ENCODE results near the gene ANXA4. TPM values are rescaled to one million over a fixed set of nuclear protein-coding genes. Genes with fewer than 3 reads are reported as not detected.

ANXA4 gene
- total RNA-seq, 4 donors from 2014 or later, result 61.8 to 79.4 (median 73.9) TPM

GRCh38 chr2:69848186-69848790 lies 106.4 kb downstream of the ANXA4 start:
- 90 to 96% methylated on average over 7 of the region's 7 CpGs for WGBS, 2 donors
- TF ChIP-seq, protein P1, sequence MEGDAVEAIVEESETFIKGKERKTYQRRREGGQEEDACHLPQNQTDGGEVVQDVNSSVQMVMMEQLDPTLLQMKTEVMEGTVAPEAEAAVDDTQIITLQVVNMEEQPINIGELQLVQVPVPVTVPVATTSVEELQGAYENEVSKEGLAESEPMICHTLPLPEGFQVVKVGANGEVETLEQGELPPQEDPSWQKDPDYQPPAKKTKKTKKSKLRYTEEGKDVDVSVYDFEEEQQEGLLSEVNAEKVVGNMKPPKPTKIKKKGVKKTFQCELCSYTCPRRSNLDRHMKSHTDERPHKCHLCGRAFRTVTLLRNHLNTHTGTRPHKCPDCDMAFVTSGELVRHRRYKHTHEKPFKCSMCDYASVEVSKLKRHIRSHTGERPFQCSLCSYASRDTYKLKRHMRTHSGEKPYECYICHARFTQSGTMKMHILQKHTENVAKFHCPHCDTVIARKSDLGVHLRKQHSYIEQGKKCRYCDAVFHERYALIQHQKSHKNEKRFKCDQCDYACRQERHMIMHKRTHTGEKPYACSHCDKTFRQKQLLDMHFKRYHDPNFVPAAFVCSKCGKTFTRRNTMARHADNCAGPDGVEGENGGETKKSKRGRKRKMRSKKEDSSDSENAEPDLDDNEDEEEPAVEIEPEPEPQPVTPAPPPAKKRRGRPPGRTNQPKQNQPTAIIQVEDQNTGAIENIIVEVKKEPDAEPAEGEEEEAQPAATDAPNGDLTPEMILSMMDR (IDR thresholded peaks at IDR 0.05), result no peak
- no peak for TF ChIP-seq EP300 (IDR thresholded peaks at IDR 0.05)
- no peak for DNase-seq (ENCODE audit: low spot score in 2 of 2)
- H3K27me3 ChIP-seq, result no peaks in the 10 kb centered on the region
- no peaks in the 10 kb centered on the region for H3K4me1 ChIP-seq
- H3K36me3 ChIP-seq, result peaks cover 0 to 87% (median 4%) of the 10 kb centered on the region in 3 donors
- H3K4me3 ChIP-seq, result no peak overlapping the region
- no peak overlapping the region for H3K27ac ChIP-seq
- H3K9me3 ChIP-seq, result no peaks in the 10 kb centered on the region

GRCh38 chr2:69858261-69858660 lies 116.3 kb downstream of the ANXA4 start:
- Histone ChIP-seq H3K27ac (no peak overlapping the region), H3K9me3 (no peaks in the 10 kb centered on the region), H3K4me3 (no peak overlapping the region), H3K4me1 (no peaks in the 10 kb centered on the region), H3K27me3 (no peaks in the 10 kb centered on the region), H3K36me3 (peaks cover 0 to 46% (median 0%) of the 10 kb centered on the region in 3 donors)
- TF ChIP-seq, protein P1 (IDR thresholded peaks at IDR 0.05), result no peak
- TF ChIP-seq POLR2A (IDR thresholded peaks at IDR 0.05) (no peak), EP300 (IDR thresholded peaks at IDR 0.05) (no peak)
- WGBS, 2 donors, result 95 to 100% methylated on average over 2 of the region's 2 CpGs
- DNase-seq (ENCODE audit: low spot score in 2 of 2), result no peak

DNA sequence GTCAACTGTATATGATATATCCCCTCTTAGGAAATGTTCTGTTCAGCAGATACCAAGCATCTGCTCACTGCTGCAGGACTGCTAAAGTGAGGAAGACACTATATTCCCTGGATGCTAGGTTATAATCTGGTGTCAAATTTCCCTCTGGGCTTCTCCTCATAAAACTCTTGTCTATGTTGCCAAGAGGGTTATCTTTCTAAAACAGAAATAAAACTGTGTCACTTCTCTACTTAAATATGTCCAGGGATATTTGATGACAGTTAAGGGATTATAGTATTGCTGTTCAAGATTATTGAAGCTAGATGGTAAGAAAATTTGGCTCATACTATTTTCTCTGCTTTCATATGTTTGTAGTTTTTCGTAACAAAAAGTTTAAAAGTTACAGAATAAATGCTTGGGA lies 121.4 kb downstream of the ANXA4 start:
- TF ChIP-seq POLR2A (IDR thresholded peaks at IDR 0.05) (no peak), EP300 (IDR thresholded peaks at IDR 0.05) (no peak)
- TF ChIP-seq, protein P1 (IDR thresholded peaks at IDR 0.05), result no peak
- H3K4me1 ChIP-seq, result no peaks in the 10 kb centered on the region
- H3K36me3 ChIP-seq, result peaks cover 0 to 65% (median 0%) of the 10 kb centered on the region in 3 donors
- no peak for DNase-seq (ENCODE audit: low spot score in 2 of 2)
- WGBS, 2 donors, result 89 to 98% methylated on average over 1 of the region's 1 CpG
- H3K27ac ChIP-seq, result no peak overlapping the region
- H3K27me3 ChIP-seq, result no peaks in the 10 kb centered on the region
- no peaks in the 10 kb centered on the region for H3K9me3 ChIP-seq
- no peak overlapping the region for H3K4me3 ChIP-seq

Small RNA genes within 50 kb of the gene (small RNA-seq; reads per million reads assigned to genes)
- gene RPL23AP92, result not detected

Other genes starting within 250 kb of the ANXA4 start
- 10 to 100 TPM; 29.2 to 70.5 (median 44.5) TPM for gene AAK1, start 98.4 kb upstream of the ANXA4 start, total RNA-seq
- 10 to 100 TPM; 11.2 to 20.1 (median 15.5) TPM for gene GMCL1, start 87.5 kb downstream of the ANXA4 start, total RNA-seq
- gene SNRNP27, start 151.8 kb downstream of the ANXA4 start, total RNA-seq, result 100 to 1,000 TPM in 2 of 4 donors, 10 to 100 TPM in 2; 47.1 to 128 (median 92.7) TPM
- 10 to 100 TPM in 1 of 4 donors, 1 to 10 TPM in 3; 5.7 to 10.4 (median 7.6) TPM for gene MXD1, start 173.0 kb downstream of the ANXA4 start, total RNA-seq
- gene ASPRV1, start 219.5 kb downstream of the ANXA4 start, total RNA-seq, result 10 to 100 TPM in 1 of 4 donors, 1 to 10 TPM in 3; 2.5 to 11.2 (median 5.1) TPM

Data from tibial nerve (tissue), 4 donors.